ENCODE measurements around the gene DSCAML1. TPM values are rescaled to one million over a fixed set of nuclear protein-coding genes. Genes with fewer than 3 reads are reported as not detected.

The DSCAML1 gene
- total RNA-seq, 1 donor = not detected

DNA sequence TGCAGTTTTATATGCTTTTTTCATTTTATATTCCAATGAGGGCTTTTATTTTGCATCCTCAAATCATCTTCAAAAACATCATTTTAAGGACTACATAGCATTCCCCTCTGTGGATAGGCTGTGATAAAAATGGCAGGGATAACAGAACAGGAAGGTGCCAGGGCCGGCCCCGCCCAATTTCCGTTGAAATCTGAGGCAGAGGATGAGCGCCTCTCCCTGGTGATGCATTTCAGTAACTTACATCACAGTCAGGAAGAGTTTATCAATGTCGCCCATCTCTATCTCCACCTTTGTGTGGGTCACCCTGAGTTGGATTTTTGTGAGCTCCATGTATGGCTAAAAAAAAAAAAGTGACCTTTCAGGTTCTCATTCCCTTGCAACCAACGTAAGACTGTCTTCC lies 201.6 kb downstream of the DSCAML1 start:
- TF ChIP-seq, protein P1, sequence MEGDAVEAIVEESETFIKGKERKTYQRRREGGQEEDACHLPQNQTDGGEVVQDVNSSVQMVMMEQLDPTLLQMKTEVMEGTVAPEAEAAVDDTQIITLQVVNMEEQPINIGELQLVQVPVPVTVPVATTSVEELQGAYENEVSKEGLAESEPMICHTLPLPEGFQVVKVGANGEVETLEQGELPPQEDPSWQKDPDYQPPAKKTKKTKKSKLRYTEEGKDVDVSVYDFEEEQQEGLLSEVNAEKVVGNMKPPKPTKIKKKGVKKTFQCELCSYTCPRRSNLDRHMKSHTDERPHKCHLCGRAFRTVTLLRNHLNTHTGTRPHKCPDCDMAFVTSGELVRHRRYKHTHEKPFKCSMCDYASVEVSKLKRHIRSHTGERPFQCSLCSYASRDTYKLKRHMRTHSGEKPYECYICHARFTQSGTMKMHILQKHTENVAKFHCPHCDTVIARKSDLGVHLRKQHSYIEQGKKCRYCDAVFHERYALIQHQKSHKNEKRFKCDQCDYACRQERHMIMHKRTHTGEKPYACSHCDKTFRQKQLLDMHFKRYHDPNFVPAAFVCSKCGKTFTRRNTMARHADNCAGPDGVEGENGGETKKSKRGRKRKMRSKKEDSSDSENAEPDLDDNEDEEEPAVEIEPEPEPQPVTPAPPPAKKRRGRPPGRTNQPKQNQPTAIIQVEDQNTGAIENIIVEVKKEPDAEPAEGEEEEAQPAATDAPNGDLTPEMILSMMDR (IDR thresholded peaks at IDR 0.05; ENCODE audit: insufficient read depth, low read depth, low read length) = no peak
- DNase-seq (ENCODE audit: low read depth) = no peak
- no peak overlapping the region for H3K4me3 ChIP-seq (ENCODE audit: low read depth, low read length)

DNA sequence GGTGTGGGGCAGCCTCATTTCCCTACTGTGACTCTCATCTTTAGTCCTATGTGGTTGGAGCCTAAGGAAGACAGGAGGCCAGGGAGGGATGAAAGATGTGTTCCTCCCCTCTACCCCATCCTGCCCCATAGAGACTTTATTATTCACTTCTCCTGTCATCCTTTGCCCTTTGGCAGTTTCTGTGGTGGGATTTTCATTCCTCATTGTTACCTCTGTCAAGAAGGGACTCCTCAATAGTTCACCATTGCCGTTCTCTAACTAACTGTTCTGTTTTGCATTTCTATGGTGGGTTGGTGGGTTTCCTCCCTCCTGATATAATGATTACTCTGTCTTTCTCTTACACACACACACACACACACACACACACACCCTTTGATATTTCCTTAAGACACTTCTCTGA lies 202.3 kb downstream of the DSCAML1 start:
- H3K4me3 ChIP-seq (ENCODE audit: low read depth, low read length) = no peak overlapping the region
- no peak for DNase-seq (ENCODE audit: low read depth)
- TF ChIP-seq, protein P1 (IDR thresholded peaks at IDR 0.05; ENCODE audit: insufficient read depth, low read depth, low read length) = no peak

DNA sequence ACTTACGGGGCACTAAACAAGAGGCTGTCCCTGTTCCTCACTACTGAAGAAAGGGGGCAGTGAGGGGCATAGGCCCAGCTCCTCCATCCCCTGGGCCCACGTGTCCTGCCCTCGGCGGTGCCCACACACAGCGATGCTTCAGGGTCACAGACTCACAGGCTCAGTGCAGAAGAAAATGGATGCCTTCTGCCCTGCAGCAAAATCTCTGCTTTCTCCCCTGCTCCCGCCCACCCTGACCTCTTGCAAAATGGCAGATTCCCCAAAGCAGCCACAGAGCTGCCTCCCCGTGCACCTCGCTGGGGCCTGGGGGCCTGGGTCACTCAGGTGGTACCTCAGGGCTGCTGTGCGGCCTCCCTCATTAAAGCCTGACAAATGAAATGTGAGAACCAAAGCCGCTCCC lies 204.0 kb downstream of the DSCAML1 start:
- no peak overlapping the region for H3K4me3 ChIP-seq (ENCODE audit: low read depth, low read length)
- TF ChIP-seq, protein P1 (IDR thresholded peaks at IDR 0.05; ENCODE audit: insufficient read depth, low read depth, low read length) = no peak
- DNase-seq (ENCODE audit: low read depth) = no peak

DNA sequence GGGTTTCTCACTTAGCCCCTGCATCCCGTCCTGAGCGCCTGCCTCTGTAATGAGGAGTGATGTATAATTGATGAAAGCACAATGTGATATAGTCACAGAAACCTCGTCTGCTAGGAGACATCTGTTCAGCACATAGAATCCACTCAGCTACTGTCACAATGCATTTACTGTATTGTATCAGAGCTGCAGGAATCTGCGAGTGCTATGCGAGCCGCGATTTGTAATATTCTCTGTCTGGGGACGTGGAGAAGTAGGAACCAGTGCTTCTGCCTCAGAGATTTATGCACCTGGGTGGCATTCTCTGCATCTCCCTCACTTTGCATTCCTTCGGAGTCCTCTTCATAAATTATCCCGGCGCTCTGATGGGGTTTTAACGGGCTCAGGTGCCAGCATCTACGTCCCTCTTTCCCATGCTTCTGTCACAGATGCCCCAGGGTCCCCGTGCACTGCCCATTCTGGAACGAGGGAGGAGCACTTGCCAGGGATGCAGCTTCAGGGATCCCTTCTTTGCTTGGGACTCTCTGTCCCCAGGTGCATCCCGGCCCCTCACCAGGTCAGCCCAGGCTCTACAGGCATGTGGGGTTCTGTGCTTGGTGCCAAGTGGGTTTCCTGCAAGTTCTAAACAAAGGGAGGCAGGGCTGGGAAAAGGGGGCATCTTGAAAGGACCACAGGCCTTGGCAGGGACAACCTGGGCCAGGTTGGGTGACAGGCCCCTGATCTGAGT lies 205.5 kb downstream of the DSCAML1 start:
- TF ChIP-seq, protein P1 (IDR thresholded peaks at IDR 0.05; ENCODE audit: insufficient read depth, low read depth, low read length) = no peak
- H3K4me3 ChIP-seq (ENCODE audit: low read depth, low read length) = no peak overlapping the region
- no peak for DNase-seq (ENCODE audit: low read depth)

DNA sequence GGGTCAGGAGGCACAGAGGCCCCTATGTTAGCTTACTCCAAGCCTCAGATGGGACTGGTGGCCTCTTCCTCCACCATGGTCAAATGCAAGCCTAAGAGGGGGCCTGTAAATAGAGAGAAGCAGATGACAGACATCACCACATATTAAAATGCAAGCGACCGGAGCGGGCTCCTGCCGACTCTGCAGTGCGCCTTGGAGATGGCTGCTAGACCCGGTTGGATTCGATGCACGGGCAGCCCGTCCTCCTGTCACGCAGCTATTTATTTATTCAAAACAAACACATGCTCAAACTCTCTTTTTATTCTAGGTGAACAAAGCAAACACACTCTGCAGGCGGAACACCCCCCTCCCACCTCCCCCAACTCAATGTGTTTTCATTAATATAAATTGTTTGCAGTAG lies 208.0 kb downstream of the DSCAML1 start:
- DNase-seq (ENCODE audit: low read depth) = no peak
- TF ChIP-seq, protein P1 (IDR thresholded peaks at IDR 0.05; ENCODE audit: insufficient read depth, low read depth, low read length) = no peak
- H3K4me3 ChIP-seq (ENCODE audit: low read depth, low read length) = no peak overlapping the region

DNA sequence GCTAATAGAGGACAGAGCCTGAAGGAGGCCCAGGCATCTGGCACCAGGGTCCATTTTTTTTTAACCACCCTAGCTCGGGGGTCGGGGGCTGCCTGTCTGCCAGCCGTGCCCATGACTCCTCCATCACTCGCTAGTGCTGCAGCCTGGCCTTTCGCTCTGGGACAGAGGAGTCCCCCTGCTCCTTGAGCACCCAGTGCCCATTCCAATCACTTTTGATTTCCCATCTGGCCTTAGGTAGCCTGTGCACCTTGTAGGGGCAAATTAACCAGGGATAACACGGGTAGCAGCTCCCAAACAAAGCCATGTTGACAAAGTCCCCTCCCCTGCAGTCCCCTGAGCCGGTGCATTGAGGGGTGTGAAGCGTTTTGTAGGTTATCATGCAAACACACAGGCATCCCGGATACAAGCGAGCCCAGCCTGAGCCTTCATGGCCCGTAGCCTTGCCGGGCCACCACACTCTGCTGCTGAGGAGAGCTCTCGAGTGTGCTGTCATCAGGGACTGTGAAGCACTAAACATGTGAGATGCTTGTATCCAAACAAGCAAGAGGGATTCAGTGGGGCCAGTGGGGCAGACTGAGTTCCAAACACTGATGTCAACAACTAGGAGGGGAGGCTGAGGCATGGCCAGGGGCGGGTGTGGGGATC lies 208.7 kb downstream of the DSCAML1 start:
- no peak for DNase-seq (ENCODE audit: low read depth)
- no peak overlapping the region for H3K4me3 ChIP-seq (ENCODE audit: low read depth, low read length)
- TF ChIP-seq, protein P1 (IDR thresholded peaks at IDR 0.05; ENCODE audit: insufficient read depth, low read depth, low read length) = no peak
